AG09309 (cell line): Measurements from ENCODE around the gene BIRC2.
A peak's percentile ranks its signal among the peaks of the same experiment; 100 is the strongest.
"Not testable (repeated sequence)": the region's sequence is repeated elsewhere in the genome, so short reads cannot be mapped to it uniquely, and the experiment has no call there.

Source experiments
- DNase-seq: peaks from one replicate; pipeline ENCODE4 v3.0.0-alpha.2; 2010; ENCODE audit warnings: low read depth
- H3K4me3 ChIP-seq: 2 replicates; pipeline ENCODE4 v1.5.1; 2011; ENCODE audit warnings: mild to moderate bottlenecking, low read depth, low read length, moderate library complexity; ENCODE audit not compliant: control insufficient read depth
- CTCF ChIP-seq: IDR thresholded peaks from 2 replicates; pipeline ENCODE4 v1.5.1; 2011; ENCODE audit warnings: mild to moderate bottlenecking, low read depth, low read length, inconsistent platforms; ENCODE audit not compliant: insufficient read depth, control insufficient read depth; ENCODE audit errors: missing control alignments

The BIRC2 gene

GRCh38 chr11:102346748-102347461 is at the start of gene BIRC2:
Gene BIRC2 (plus strand): TSS chr11:102347214. CDS start chr11:102349855, 2,641 bp downstream.
- peak; percentile 57 for DNase-seq
- H3K4me3 ChIP-seq: peak within 1 kb of the TSS; percentile 57
- TF ChIP-seq CTCF: peak; percentile 69

DNA sequence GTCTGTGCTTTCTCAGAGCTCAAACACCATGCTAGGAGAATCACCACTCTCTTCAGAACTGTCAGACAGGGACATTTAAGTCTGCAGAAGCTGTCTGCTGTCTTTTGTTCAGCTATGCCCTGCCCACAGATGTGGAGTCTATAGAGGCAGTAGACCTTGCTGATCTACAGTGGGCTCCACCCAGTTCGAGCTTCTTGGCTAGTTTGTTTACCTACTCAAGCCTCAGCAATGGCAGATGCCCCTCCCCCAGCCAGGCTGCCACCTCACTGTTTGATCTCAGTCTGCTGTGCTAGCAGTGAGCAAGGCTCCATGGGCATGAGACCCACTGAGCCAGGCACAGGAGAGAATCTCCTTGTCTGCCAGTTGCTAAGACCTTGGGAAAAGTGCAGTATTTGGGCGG is 46.2 kb upstream of the BIRC2 start:
- not testable (repeated sequence) for DNase-seq

DNA sequence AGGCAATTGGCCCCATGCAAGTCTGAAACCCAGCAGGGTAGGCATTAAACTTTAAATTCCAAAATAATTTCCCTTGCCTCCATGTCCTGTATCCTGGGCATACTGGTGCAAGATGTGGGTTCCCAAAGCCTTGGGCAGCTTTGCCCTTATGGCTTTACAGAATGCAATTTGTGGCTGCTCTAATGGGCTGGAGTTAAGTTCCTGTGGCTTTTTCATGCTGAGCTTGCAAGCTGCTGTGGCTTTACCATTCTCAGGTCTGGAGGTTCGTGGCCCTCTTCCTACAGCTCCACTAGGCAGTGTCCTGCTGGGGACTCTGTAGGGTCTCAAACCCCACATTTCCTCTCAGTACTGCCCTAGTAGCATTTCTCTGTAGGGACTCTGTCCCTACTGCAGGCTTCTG is 44.8 kb upstream of the BIRC2 start:
- no peak overlapping the region for H3K4me3 ChIP-seq

More for the DNA sequence above, 46.2 kb upstream of the BIRC2 start:
- not testable (repeated sequence) for H3K4me3 ChIP-seq

DNA sequence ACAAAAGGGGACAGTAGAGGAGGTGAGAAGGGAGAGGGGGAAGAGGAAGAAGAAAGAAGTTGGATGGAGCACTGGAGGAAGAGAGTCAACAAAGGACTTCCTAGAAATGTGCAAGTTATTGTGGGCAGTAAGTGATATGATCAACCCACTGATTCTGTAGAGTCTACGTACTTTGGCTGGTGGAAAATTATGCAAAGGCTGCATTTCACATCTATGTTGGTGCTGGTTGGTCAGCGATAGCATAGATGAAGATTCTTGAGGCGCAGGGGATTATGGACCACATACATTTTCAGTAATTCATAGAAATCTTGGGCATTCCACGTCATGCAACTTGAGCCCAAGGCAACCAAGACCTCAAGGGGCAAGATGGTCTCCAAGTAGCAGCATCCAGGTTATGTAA is 42.3 kb upstream of the BIRC2 start:
- H3K4me3 ChIP-seq: no peak overlapping the region
- DNase-seq: no peak
- TF ChIP-seq CTCF: no peak

More for the DNA sequence above, 44.8 kb upstream of the BIRC2 start:
- no peak for TF ChIP-seq CTCF
- DNase-seq: no peak

DNA sequence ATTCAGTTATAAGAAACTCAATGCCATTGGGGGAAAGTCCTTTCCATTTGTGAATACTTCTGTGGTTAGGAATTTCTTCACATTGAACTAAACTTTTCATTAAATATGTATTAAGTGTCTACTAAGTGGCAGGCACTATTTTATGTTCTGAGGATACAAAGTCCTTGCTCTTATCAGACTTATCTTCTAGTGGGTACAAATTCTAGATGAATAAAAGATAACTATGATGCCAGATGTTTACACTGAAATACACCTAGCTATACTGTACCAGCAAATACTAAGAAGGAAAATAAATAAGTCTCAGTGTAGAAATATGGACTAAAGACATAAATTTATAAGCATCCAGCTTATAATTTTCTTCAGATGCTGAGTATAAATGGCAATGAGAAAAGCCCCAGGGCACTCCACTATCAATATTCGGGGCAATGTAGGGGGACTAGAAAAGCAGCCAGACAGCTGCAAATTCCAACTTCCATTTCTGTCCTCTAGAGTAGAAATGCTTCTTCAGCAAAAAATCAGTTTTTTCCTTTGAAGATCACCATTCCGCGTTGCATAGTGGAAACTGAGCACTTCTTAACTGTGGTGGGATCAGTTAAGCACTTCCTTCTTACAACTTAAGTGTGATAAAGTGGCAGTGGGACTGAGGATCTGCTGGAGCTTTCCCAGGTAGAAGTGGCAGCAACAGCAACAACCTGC is 41.5 kb upstream of the BIRC2 start:
- no peak overlapping the region for H3K4me3 ChIP-seq
- no peak for DNase-seq
- TF ChIP-seq CTCF: no peak

- H3K4me3 ChIP-seq: no peak overlapping the region
These were observed 40.9 kb upstream of the BIRC2 start for GRCh38 chr11:102306048-102306597.

More at GRCh38 chr11:102306048-102306597, 40.9 kb upstream of the BIRC2 start:
- TF ChIP-seq CTCF: no peak
- DNase-seq: no peak
